PC-9 (cell line): Measurements from ENCODE around the gene SOX18. TPM values are rescaled to one million over a fixed set of nuclear protein-coding genes. Genes with fewer than 3 reads are reported as not detected.

Experiments
- BruUV-seq: library from RNA; stranded (reverse); fragments of 400-500 nt; replicated peaks from 2 replicates; lab custom pipeline; 2021; lab: Mats Ljungman, UMichigan
- CTCF ChIA-PET: fragments of 300-600 bp; sonication (Branson Sonifier 250); formaldehyde crosslinking; loops from one replicate; lab custom pipeline; 2022; ENCODE audit warnings: antibody characterized with exemption; lab: Charles Lee
- POLR2A ChIA-PET: fragments of 300-600 bp; sonication (Branson Sonifier 250); formaldehyde crosslinking; loops from one replicate; lab custom pipeline; 2022; ENCODE audit warnings: antibody characterized with exemption; ENCODE audit not compliant: unreplicated experiment; lab: Charles Lee
- DNase-seq, 2 experiments: peaks; one replicate each; pipeline versions ENCODE4 v3.0.0 to v3.0.0-alpha.2; 2015 to 2022; ENCODE audit warnings: mixed read lengths in 1 of 2
- H2AFZ ChIP-seq: fragments of 200-600 bp; sonication (generic); 2 replicates; pipeline ENCODE4 v1.8.1; 2017; ENCODE audit warnings: antibody characterized with exemption
- H3F3A ChIP-seq: fragments of 200-600 bp; sonication (generic); 2 replicates; pipeline ENCODE4 v1.8.1; 2017; ENCODE audit warnings: antibody characterized with exemption, mild to moderate bottlenecking, low read depth; ENCODE audit not compliant: insufficient read depth
- H3K27ac ChIP-seq: fragments of 200-600 bp; sonication (generic); 2 replicates; pipeline ENCODE4 v1.6.1; 2016; ENCODE audit warnings: mixed run types
- H3K27me3 ChIP-seq: fragments of 200-600 bp; sonication (generic); 2 replicates; pipeline ENCODE4 v1.6.1; 2016; ENCODE audit warnings: low read depth, mixed run types; ENCODE audit not compliant: insufficient read depth
- H3K36me3 ChIP-seq: fragments of 200-600 bp; sonication (generic); 2 replicates; pipeline ENCODE4 v1.6.1; 2016; ENCODE audit warnings: low read depth, mixed run types
- H3K4me1 ChIP-seq: fragments of 200-600 bp; sonication (generic); replicated peaks from 2 replicates; pipeline ENCODE4 v1.6.1; 2016; ENCODE audit warnings: mixed run types; ENCODE audit not compliant: insufficient read depth
- H3K4me2 ChIP-seq: fragments of 200-600 bp; sonication (generic); 2 replicates; pipeline ENCODE4 v1.6.1; 2017; ENCODE audit warnings: mixed run types
- H3K4me3 ChIP-seq: fragments of 200-600 bp; sonication (generic); 2 replicates; pipeline ENCODE4 v1.6.1; 2016; ENCODE audit warnings: mixed run types
- H3K79me2 ChIP-seq: fragments of 200-600 bp; sonication (generic); 2 replicates; pipeline ENCODE4 v1.6.1; 2017; ENCODE audit warnings: low read depth, mixed run types
- H3K9me2 ChIP-seq: fragments of 200-600 bp; sonication (generic); 2 replicates; pipeline ENCODE4 v1.8.1; 2017; ENCODE audit warnings: mild to moderate bottlenecking; ENCODE audit not compliant: insufficient read depth
- H3K9me3 ChIP-seq: fragments of 200-600 bp; sonication (generic); 2 replicates; pipeline ENCODE4 v1.8.1; 2016; ENCODE audit warnings: low read depth; ENCODE audit not compliant: insufficient read depth
- H4K20me1 ChIP-seq: fragments of 200-600 bp; sonication (generic); 2 replicates; pipeline ENCODE4 v1.8.1; 2017; ENCODE audit not compliant: insufficient read depth
- CTCF ChIP-seq: fragments of 200-600 bp; sonication (generic); conservative IDR thresholded peaks from 2 replicates; pipeline ENCODE4 v1.6.1; 2017; ENCODE audit warnings: mixed run types, antibody characterized with exemption, mild to moderate bottlenecking, moderate library complexity
- EZH2 ChIP-seq: fragments of 200-600 bp; sonication (generic); IDR thresholded peaks from 2 replicates; pipeline ENCODE4 v1.8.0; 2017; ENCODE audit warnings: antibody characterized with exemption, low read depth
- intact Hi-C: fragments of 100-400 bp; cut with micrococcal nuclease; formaldehyde crosslinking; loops from one replicate; pipeline ENCODE4 v1.10.0; 2022; ENCODE audit not compliant: unreplicated experiment
- total RNA-seq: library from RNA; stranded (reverse); gene quantifications from 2 replicates; pipeline ENCODE4 v1.2.3, GENCODE V29; 2021

The SOX18 gene
- total RNA-seq, 1 experiment from 2014 or later = not detected

GRCh38 chr20:64063389-64064144 lies 14.1 kb upstream of the SOX18 start:
- CTCF ChIA-PET = interaction anchor here (1.0 kb wide), 1 partner anchor 83 kb away, joined by 3 read pairs; the partner anchor contains the start of gene PRPF6
- no TSS peak for BruUV-seq
- H3K4me3 ChIP-seq = peak overlapping the region; percentile 90
- POLR2A ChIA-PET = interaction anchor here (0.6 to 1.0 kb wide), 8 partner anchors 9 to 791 kb away, joined by 3 to 18 read pairs (median 4); partner anchors contain the start of genes ARFGAP1, HELZ2 and PRPF6
- DNase-seq = no peak
- peak overlapping the region; percentile 85 for H2AFZ ChIP-seq
- TF ChIP-seq CTCF (no peak), EZH2 (no peak)
- H3K36me3 ChIP-seq = no peaks in the 10 kb centered on the region
- peaks cover 5% of the 10 kb centered on the region for H4K20me1 ChIP-seq
- H3F3A ChIP-seq = peaks cover 31% of the 10 kb centered on the region; the same call in 1 of the 2 replicates
- peak overlapping the region; percentile 96 for H3K4me2 ChIP-seq
- peaks cover 19% of the 10 kb centered on the region for H3K79me2 ChIP-seq
- H3K27me3 ChIP-seq = no peaks in the 10 kb centered on the region
- H3K4me1 ChIP-seq = peaks cover 47% of the 10 kb centered on the region
- intact Hi-C loops = loop anchor here (1.0 to 10.0 kb wide), 5 partner anchors 15 to 199 kb away; partner anchors contain the start of genes ABHD16B, PRPF6, RGS19 and TPD52L2
- peak overlapping the region; percentile 61 for H3K27ac ChIP-seq
- no peaks in the 10 kb centered on the region for H3K9me2 ChIP-seq
- no peaks in the 10 kb centered on the region for H3K9me3 ChIP-seq

- no TSS peak for BruUV-seq
- Histone ChIP-seq H3K27ac (peak within 1 kb of the TSS; percentile 61), H3K4me2 (peak within 1 kb of the TSS; percentile 96), H3K4me3 (peak within 1 kb of the TSS; percentile 90), H3K9me3 (no peaks in the 10 kb centered on the region), H3K36me3 (no peaks in the 10 kb centered on the region), H3K27me3 (no peaks in the 10 kb centered on the region), H3K9me2 (no peaks in the 10 kb centered on the region), H4K20me1 (peaks cover 5% of the 10 kb centered on the region), H3F3A (peaks cover 31% of the 10 kb centered on the region; the same call in 1 of the 2 replicates), H3K4me1 (peaks cover 54% of the 10 kb centered on the region), H3K79me2 (peaks cover 19% of the 10 kb centered on the region), H2AFZ (peak within 1 kb of the TSS; percentile 85)
- ChIA-PET POLR2A (interaction anchor here (0.6 to 1.0 kb wide), 10 partner anchors 8 to 790 kb away, joined by 3 to 18 read pairs (median 4); partner anchors contain the start of genes ARFGAP1, HELZ2, PPDPF and PRPF6), CTCF (interaction anchor here (1.0 kb wide), 1 partner anchor 82 kb away, joined by 3 read pairs; the partner anchor contains the start of gene PRPF6)
- intact Hi-C loops = loop anchor here (1.0 to 10.0 kb wide), 5 partner anchors 16 to 198 kb away; partner anchors contain the start of genes ABHD16B, PRPF6, RGS19 and TPD52L2
- DNase-seq = peak; percentile 87 to 97
- no peak for TF ChIP-seq CTCF
- no peak for TF ChIP-seq EZH2
These were observed 13.4 kb upstream of the SOX18 start, which contains the start of gene TCEA2 for GRCh38 chr20:64062596-64063388. Gene TCEA2, plus strand, starts transcription at chr20:64063198. Its CDS starts 115 bp downstream, at chr20:64063313.
